Hepatocyte (in vitro differentiated cells): Measurements from ENCODE around the gene KRT77. TPM values are rescaled to one million over a fixed set of nuclear protein-coding genes. Genes with fewer than 3 reads are reported as not detected.

Experiments used
- DNase-seq: peaks from one replicate; pipeline ENCODE4 v3.0.0-alpha.2; 2016; ENCODE audit warnings: low spot score
- H2AFZ ChIP-seq: fragments of 200-600 bp; sonication (generic); 2 replicates; pipeline ENCODE4 v1.6.0; 2016; ENCODE audit warnings: antibody characterized with exemption, mild to moderate bottlenecking
- H3K27ac ChIP-seq: fragments of 200-600 bp; sonication (generic); 2 replicates; pipeline ENCODE4 v1.5.1; 2016; ENCODE audit warnings: mild to moderate bottlenecking
- H3K27me3 ChIP-seq: fragments of 200-600 bp; sonication (generic); 2 replicates; pipeline ENCODE4 v1.6.1; 2016
- H3K36me3 ChIP-seq: fragments of 200-600 bp; sonication (generic); replicated peaks from 2 replicates; pipeline ENCODE4 v1.5.1; 2016; ENCODE audit warnings: low read depth; ENCODE audit not compliant: insufficient read depth
- H3K4me1 ChIP-seq: fragments of 200-600 bp; sonication (generic); 2 replicates; pipeline ENCODE4 v1.5.1; 2016; ENCODE audit warnings: mild to moderate bottlenecking, moderate library complexity; ENCODE audit not compliant: insufficient read depth
- H3K4me2 ChIP-seq: fragments of 200-600 bp; sonication (generic); 2 replicates; pipeline ENCODE4 v1.6.0; 2016
- H3K4me3 ChIP-seq: fragments of 200-600 bp; sonication (generic); 2 replicates; pipeline ENCODE4 v1.5.1; 2016; ENCODE audit warnings: mild to moderate bottlenecking
- H3K79me2 ChIP-seq: fragments of 200-600 bp; sonication (generic); 2 replicates; pipeline ENCODE4 v1.6.0; 2017; ENCODE audit warnings: mild to moderate bottlenecking
- H3K9me2 ChIP-seq: fragments of 200-600 bp; sonication (generic); replicated peaks from 2 replicates; pipeline ENCODE4 v1.6.0; 2017; ENCODE audit warnings: mild to moderate bottlenecking; ENCODE audit not compliant: insufficient read depth
- H3K9me3 ChIP-seq: fragments of 200-600 bp; sonication (generic); 2 replicates; pipeline ENCODE4 v1.5.1; 2016; ENCODE audit warnings: low read depth, mild to moderate bottlenecking
- H4K20me1 ChIP-seq: fragments of 200-600 bp; sonication (generic); 2 replicates; pipeline ENCODE4 v1.6.0; 2016; ENCODE audit warnings: mild to moderate bottlenecking; ENCODE audit not compliant: insufficient read depth, poor library complexity, severe bottlenecking
- EZH2 ChIP-seq: fragments of 200-600 bp; sonication (generic); IDR thresholded peaks from 2 replicates; pipeline ENCODE4 v1.6.1; 2016; ENCODE audit warnings: antibody characterized with exemption, mild to moderate bottlenecking, borderline replicate concordance
- EZH2phosphoT487 ChIP-seq: fragments of 200-600 bp; sonication (generic); IDR thresholded peaks from one replicate; pipeline ENCODE4 v1.6.1; 2018; ENCODE audit warnings: antibody characterized with exemption, mild to moderate bottlenecking, low read depth, moderate library complexity; ENCODE audit not compliant: unreplicated experiment, severe bottlenecking
- WGBS: methylation state at CpG from one replicate; pipeline ENCODE4 v1.1.6; 2016; ENCODE audit warnings: low lambda C conversion rate; ENCODE audit errors: missing lambda C conversion rate; 5-methylcytosine and 5-hydroxymethylcytosine counted together
- polyA plus RNA-seq: library from polyadenylated mRNA; unstranded; fragments of >200 nt; fragmentation: Nextera tagmentation; extraction: Ambion mirVana; gene quantifications from 2 replicates; pipeline ENCODE4 v1.2.1, GENCODE V29; 2016
- total RNA-seq: library from RNA; depleted of rRNA; stranded (reverse); fragments of >200 nt; gene quantifications from 2 replicates; pipeline ENCODE4 v1.2.3, GENCODE V29; 2014
- TF ChIP-seq, protein P1 (sequence below): fragments of 200-600 bp; sonication (generic); IDR thresholded peaks from 2 replicates; pipeline ENCODE4 v1.5.1; 2016; ENCODE audit warnings: antibody characterized with exemption, mild to moderate bottlenecking; ENCODE audit not compliant: poor library complexity

Gene KRT77
- total and polyA plus RNA-seq, 2 experiments from 2014 or later = not detected

DNA sequence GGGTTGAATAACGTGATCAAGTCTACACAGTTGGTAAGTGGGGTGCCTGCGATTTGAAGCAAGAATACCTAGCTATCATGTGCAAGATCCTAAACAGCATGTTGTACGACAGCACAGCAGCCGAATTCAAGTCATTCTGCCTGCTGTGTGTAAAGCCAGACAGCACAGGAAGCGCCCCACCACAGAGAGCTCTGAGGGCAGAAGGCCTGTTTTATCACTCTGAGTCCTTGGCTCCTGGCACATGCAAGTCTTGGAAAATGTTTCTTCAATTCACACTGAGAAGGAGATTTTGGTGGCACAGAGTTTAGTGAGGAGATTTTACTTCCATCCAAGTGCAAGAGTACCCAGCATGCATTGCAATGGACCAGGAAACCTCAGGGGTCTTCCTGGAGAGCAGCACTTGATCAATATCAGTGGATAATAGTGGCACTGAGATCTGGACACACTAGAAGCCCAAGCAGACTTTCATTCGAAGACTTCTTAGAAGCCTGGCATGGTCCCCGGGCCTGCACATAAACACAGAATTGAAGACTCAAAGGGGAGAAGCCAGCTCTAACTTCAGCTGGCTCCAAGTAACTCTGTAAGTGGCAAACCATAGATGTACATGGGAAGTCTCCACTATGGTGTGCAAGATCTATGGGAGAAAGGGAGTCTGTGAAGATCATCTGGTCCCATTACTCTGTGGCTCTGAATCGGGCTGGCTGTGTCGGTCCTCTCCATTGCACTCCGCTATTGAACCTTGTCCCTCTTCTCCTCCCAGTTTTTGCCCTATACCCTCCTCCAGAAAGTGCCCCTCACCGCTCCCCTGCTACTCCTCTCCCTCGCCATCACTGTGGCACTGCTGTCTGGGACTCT is 21.6 kb downstream of the KRT77 start:
- Histone ChIP-seq H4K20me1 (no peaks in the 10 kb centered on the region), H3K9me3 (no peaks in the 10 kb centered on the region), H3K4me3 (no peak overlapping the region), H3K79me2 (no peaks in the 10 kb centered on the region), H3K9me2 (no peaks in the 10 kb centered on the region), H2AFZ (no peak overlapping the region), H3K27me3 (peaks cover 42% of the 10 kb centered on the region), H3K4me2 (no peak overlapping the region), H3K27ac (no peak overlapping the region), H3K4me1 (no peaks in the 10 kb centered on the region), H3K36me3 (no peaks in the 10 kb centered on the region)
- WGBS = 84% methylated on average over 12 of the region's 12 CpGs
- TF ChIP-seq EZH2 (no peak), EZH2phosphoT487 (no peak)
- TF ChIP-seq, protein P1, sequence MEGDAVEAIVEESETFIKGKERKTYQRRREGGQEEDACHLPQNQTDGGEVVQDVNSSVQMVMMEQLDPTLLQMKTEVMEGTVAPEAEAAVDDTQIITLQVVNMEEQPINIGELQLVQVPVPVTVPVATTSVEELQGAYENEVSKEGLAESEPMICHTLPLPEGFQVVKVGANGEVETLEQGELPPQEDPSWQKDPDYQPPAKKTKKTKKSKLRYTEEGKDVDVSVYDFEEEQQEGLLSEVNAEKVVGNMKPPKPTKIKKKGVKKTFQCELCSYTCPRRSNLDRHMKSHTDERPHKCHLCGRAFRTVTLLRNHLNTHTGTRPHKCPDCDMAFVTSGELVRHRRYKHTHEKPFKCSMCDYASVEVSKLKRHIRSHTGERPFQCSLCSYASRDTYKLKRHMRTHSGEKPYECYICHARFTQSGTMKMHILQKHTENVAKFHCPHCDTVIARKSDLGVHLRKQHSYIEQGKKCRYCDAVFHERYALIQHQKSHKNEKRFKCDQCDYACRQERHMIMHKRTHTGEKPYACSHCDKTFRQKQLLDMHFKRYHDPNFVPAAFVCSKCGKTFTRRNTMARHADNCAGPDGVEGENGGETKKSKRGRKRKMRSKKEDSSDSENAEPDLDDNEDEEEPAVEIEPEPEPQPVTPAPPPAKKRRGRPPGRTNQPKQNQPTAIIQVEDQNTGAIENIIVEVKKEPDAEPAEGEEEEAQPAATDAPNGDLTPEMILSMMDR = no peak
- no peak for DNase-seq

DNA sequence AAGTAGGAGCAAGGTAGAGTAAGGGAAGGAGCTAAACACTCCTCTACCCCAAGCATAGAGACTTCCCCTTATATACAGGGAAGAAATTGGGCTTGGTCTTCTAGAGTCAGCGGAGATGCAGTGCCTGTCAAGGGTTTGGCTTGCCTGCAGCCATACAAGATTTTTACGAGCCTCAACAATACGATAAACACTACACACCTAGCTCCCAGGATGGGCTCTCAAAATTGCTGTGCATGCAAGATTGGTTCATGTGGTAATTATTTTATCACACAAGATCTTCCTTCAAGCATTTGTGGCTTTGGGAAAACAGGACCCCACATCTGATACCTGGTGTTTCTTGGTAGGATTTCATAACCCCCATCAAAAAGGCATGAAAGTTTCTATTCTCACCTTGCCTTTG is 23.0 kb downstream of the KRT77 start, which contains the start of gene KRT1:
TSS of gene KRT1 (minus strand) at position 45 of the 400 bp plus-strand sequence. CDS start 59 bp downstream, outside the sequence.
- no peak within 1 kb of the TSS for H3K27ac ChIP-seq
- no peaks in the 10 kb centered on the region for H3K36me3 ChIP-seq
- peaks cover 30% of the 10 kb centered on the region for H3K27me3 ChIP-seq

DNA sequence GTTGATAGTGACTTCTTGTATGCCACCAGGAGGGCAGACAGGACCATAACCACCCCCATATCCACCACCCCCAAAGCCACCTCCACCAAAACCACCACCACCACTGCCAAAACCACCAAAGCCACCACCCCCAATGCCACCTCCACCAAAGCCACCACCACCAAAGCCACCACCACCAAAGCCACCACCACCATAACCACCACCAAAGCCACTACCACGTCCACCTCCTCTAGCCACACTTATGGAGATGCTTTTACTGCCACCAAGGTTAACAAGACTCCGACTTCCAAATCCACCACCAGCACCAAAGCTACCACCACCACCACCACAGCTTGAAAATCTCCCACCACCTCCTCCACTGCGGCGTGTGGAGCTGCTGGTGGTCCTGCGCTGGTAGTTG is 23.4 kb downstream of the KRT77 start:
- Histone ChIP-seq H3K27me3 (peaks cover 30% of the 10 kb centered on the region), H3K4me2 (no peak overlapping the region), H3K27ac (no peak overlapping the region), H3K4me1 (no peaks in the 10 kb centered on the region), H2AFZ (no peak overlapping the region), H4K20me1 (no peaks in the 10 kb centered on the region), H3K4me3 (no peak overlapping the region), H3K36me3 (no peaks in the 10 kb centered on the region), H3K79me2 (no peaks in the 10 kb centered on the region), H3K9me3 (no peaks in the 10 kb centered on the region), H3K9me2 (no peaks in the 10 kb centered on the region)
- DNase-seq = no peak
- WGBS = 94% methylated on average over 5 of the region's 5 CpGs
- no peak for TF ChIP-seq EZH2
- TF ChIP-seq, protein P1 = no peak
- no peak for TF ChIP-seq EZH2phosphoT487

More for the DNA sequence above, 23.0 kb downstream of the KRT77 start, which contains the start of gene KRT1:
- TF ChIP-seq EZH2phosphoT487 (no peak), EZH2 (no peak)
- TF ChIP-seq, protein P1 = no peak
- 66% methylated on average over 3 of the region's 3 CpGs for WGBS
- no peaks in the 10 kb centered on the region for H3K9me3 ChIP-seq
- H2AFZ ChIP-seq = no peak within 1 kb of the TSS
- no peaks in the 10 kb centered on the region for H4K20me1 ChIP-seq
- no peak for DNase-seq
- no peak within 1 kb of the TSS for H3K4me2 ChIP-seq
- no peaks in the 10 kb centered on the region for H3K79me2 ChIP-seq
- no peaks in the 10 kb centered on the region for H3K9me2 ChIP-seq
- no peak within 1 kb of the TSS for H3K4me3 ChIP-seq
- H3K4me1 ChIP-seq = no peaks in the 10 kb centered on the region
